Suprapubic skin (tissue), 4 donors: ENCODE measurements around the gene HID1.

ENCODE experiments used
- CTCF ChIP-seq, 2 donors: fragments of 200-600 bp in 1 of 2; fragments of 450-650 bp in 1 of 2; sonication (generic) in 1 of 2; IDR thresholded peaks; one replicate each; pipeline ENCODE4 v1.5.1; 2016 to 2019; ENCODE audit warnings: antibody characterized with exemption in 2 of 2, mild to moderate bottlenecking in 1 of 2, moderate library complexity in 1 of 2
- EP300 ChIP-seq: sonication (generic); formaldehyde crosslinking; IDR thresholded peaks from one replicate; pipeline ENCODE4 v1.6.1; 2017; ENCODE audit warnings: antibody characterized with exemption
- POLR2A ChIP-seq, 2 donors: fragments of 450-650 bp; IDR thresholded peaks; one replicate each; pipeline ENCODE4 v1.6.1; 2017; ENCODE audit warnings: antibody characterized with exemption in 2 of 2, mild to moderate bottlenecking in 2 of 2, moderate library complexity in 2 of 2
- POLR2AphosphoS5 ChIP-seq, 3 donors: sonication (generic); formaldehyde crosslinking; IDR thresholded peaks; one replicate each; pipeline ENCODE4 v1.6.1; 2017; ENCODE audit warnings: antibody characterized with exemption in 3 of 3

- TF ChIP-seq CTCF (IDR thresholded peaks at IDR 0.05), result no peak
- no peak for TF ChIP-seq POLR2A (IDR thresholded peaks at IDR 0.05)
- no peak for TF ChIP-seq POLR2AphosphoS5 (IDR thresholded peaks at IDR 0.05)
- no peak for TF ChIP-seq EP300
These were observed 23.3 kb upstream of the HID1 start for GRCh38 chr17:74995847-74996246.
